Stimulated activated naive CD8-positive, alpha-beta T cell treated with anti-CD3 and anti-CD28 coated beads, Interleukin-15, Interleukin-2, amounts not matched to agents 100 ng/mL and 50 ng/mL, for 24 hours (primary cell): ENCODE results near the gene ZSWIM6.

Experiments used
- H3K27ac Mint-ChIP-seq: one replicate; pipeline ENCODE4 v1.8.0; 2021; ENCODE audit warnings: mild to moderate bottlenecking, mixed read lengths
- H3K27me3 Mint-ChIP-seq: one replicate; pipeline ENCODE4 v1.8.0; 2021; ENCODE audit warnings: mixed read lengths
- H3K36me3 Mint-ChIP-seq: one replicate; pipeline ENCODE4 v1.8.0; 2021; ENCODE audit warnings: low read depth, mixed read lengths
- H3K4me1 Mint-ChIP-seq: one replicate; pipeline ENCODE4 v1.8.0; 2021; ENCODE audit warnings: low read depth, mixed read lengths
- H3K4me3 Mint-ChIP-seq: one replicate; pipeline ENCODE4 v1.8.0; 2021; ENCODE audit warnings: mild to moderate bottlenecking, mixed read lengths
- H3K9me3 Mint-ChIP-seq: one replicate; pipeline ENCODE4 v1.8.0; 2021; ENCODE audit warnings: mixed read lengths

ZSWIM6 gene

DNA sequence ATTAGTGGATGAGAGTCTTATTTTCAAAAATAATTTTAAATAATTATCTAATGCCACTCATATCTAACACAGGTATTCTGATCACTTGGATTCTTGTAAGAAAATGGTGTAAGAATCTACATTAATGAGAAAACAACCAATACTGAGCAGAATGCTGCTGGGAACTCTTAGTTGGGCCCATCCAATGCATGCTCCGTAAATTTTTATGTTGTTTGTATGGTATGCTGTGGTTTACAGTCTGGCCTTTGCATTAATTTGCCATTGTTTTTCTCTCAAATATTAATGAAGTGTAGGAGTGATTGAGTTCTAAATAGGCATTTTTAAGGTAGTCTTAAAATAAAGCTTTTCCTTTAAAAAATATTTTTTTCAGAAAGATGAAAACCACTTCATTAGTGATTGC lies 133.4 kb downstream of the ZSWIM6 start:
- no peaks in the 10 kb centered on the region for H3K4me1 Mint-ChIP-seq
- H3K4me3 Mint-ChIP-seq = no peak overlapping the region
- no peaks in the 10 kb centered on the region for H3K27me3 Mint-ChIP-seq

DNA sequence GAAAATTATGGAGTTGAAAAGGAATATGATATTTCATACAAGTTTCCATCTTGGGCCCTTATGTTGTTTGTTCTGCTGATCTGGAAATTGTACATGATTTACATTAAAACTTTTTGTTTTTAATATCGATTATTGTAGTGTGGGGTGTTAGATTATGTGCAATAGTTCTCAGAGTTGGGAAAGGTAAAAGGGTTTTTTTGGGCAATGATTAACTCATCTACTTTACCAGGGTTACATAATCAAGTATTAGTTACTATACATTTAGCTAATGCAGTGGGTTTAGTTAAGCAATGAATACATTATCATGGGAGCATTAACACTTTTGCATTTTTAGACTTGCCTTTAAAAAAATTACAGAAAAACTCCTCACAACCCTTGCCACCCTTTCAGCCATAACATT lies 134.0 kb downstream of the ZSWIM6 start:
- Mint-ChIP-seq H3K27me3 (no peaks in the 10 kb centered on the region), H3K27ac (no peak overlapping the region)

More for the DNA sequence above, 133.4 kb downstream of the ZSWIM6 start:
- Mint-ChIP-seq H3K9me3 (peaks cover 5% of the 10 kb centered on the region), H3K36me3 (peaks cover 4% of the 10 kb centered on the region), H3K27ac (no peak overlapping the region)

DNA sequence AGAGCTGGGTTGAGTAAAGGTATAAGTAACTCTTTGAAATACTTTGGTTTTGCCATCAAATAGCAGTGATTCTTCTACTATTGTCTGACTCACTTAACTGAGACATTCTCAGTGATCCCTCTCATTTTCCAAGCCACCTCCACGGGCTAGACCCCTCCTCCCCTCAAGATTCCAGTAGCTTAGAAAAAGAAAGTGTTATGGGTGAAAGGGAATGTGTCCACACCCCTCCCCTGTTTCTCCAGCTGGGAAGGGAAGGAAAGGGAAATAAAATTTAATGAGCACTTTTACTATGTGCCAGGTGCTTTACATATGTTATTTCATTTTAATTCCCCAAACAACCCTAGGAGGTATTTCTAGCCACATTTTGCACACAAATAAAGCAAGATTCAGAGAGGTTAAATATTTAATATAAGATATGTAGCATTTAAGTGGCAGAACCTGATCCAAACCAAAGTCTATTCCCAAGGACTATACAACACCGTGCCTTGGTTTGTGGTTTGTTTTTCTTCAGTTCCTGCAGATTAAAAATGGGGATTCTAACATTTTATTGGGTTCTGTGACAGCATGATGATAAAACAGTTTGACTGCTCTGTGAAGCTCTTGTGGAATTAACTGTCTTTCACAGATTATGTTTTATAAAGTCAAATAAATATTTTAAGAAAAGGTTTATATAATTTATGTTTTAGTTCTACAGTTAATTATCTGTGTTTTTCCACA lies 135.9 kb downstream of the ZSWIM6 start:
- H3K36me3 Mint-ChIP-seq = peaks cover 4% of the 10 kb centered on the region
- H3K9me3 Mint-ChIP-seq = peaks cover 5% of the 10 kb centered on the region
- peaks cover 18% of the 10 kb centered on the region for H3K4me1 Mint-ChIP-seq
- H3K27ac Mint-ChIP-seq = no peak overlapping the region
- no peak overlapping the region for H3K4me3 Mint-ChIP-seq
- H3K27me3 Mint-ChIP-seq = no peaks in the 10 kb centered on the region

More for the DNA sequence above, 134.0 kb downstream of the ZSWIM6 start:
- Mint-ChIP-seq H3K4me3 (no peak overlapping the region), H3K36me3 (peaks cover 4% of the 10 kb centered on the region), H3K9me3 (peaks cover 5% of the 10 kb centered on the region), H3K4me1 (peaks cover 3% of the 10 kb centered on the region)

DNA sequence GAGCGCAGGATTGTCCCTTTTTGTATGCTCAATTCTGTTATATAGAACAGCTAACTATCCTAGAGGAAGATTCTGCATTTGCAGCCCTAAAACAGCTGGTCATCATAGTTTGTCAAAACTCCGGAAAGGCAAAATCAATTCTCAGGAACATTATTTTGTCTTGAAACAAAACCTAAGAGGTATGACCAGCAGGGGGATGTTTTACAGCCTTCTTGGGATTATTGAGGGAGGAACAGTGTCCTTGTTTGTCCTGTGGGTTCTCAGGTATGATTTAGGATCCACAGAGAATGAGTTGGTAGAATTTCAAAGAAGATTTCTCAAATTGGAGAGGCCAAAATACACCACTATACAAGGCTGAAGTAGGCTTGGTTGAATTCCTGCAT lies 136.4 kb downstream of the ZSWIM6 start:
- Mint-ChIP-seq H3K27me3 (no peaks in the 10 kb centered on the region), H3K9me3 (peaks cover 5% of the 10 kb centered on the region), H3K27ac (no peak overlapping the region), H3K4me3 (no peak overlapping the region), H3K36me3 (peaks cover 4% of the 10 kb centered on the region), H3K4me1 (peaks cover 18% of the 10 kb centered on the region)

DNA sequence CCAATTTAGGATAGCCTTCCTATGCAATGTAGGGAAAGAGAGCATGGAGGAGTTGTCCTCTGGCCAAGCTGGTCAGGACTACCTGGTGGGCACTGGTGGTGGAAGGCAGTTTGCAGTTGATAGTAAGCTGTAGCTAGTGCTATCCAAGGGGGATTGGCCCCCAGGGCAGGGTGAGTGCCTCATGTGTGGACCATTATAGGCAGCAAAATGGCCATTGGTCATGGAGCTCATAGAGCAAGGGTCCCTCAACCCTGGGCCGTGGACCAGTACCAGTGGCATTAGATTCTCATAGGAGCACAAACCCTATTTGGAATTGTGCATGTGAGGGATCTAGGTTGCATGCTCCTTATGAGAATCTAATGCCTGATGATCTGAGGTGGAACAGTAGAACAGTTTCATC lies 139.3 kb downstream of the ZSWIM6 start:
- H3K9me3 Mint-ChIP-seq = peaks cover 5% of the 10 kb centered on the region
- no peak overlapping the region for H3K27ac Mint-ChIP-seq
- peaks cover 15% of the 10 kb centered on the region for H3K36me3 Mint-ChIP-seq
- no peak overlapping the region for H3K4me3 Mint-ChIP-seq
- H3K27me3 Mint-ChIP-seq = no peaks in the 10 kb centered on the region
- H3K4me1 Mint-ChIP-seq = peaks cover 21% of the 10 kb centered on the region

DNA sequence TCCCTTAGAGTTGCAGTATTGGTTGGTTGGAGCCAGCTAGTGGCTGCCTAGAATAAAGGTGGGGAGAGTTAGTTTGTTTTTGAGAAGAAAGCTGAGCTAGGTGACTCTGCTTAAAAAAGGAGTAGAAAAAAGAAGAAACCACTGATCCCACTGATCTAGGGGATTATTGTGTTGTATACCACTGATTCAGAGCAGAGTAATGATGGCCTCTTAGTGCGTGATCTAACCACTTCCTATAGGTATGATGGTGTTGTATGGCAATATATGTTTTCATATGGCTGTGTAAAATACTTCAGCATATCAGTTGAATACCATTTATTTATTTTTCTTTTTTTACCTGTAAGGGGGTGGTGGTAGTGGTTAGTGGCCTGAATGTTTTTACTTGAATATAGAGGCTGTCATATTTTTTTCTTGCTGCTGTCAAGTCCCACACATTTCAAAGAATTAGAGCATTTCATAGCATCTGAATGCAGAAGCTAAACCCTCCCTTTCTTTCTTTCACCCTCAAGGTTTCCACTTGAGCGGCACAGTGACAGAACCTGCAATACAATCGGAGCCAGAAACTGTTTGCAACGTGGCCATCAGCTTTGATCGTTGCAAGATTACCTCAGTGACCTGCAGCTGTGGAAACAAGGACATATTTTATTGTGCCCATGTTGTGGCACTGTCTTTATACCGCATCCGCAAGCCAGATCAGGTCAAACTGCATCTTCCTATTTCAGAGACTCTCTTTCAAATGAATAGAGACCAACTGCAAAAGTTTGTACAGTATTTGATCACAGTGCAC lies 140.3 kb downstream of the ZSWIM6 start:
- peaks cover 5% of the 10 kb centered on the region for H3K9me3 Mint-ChIP-seq

DNA sequence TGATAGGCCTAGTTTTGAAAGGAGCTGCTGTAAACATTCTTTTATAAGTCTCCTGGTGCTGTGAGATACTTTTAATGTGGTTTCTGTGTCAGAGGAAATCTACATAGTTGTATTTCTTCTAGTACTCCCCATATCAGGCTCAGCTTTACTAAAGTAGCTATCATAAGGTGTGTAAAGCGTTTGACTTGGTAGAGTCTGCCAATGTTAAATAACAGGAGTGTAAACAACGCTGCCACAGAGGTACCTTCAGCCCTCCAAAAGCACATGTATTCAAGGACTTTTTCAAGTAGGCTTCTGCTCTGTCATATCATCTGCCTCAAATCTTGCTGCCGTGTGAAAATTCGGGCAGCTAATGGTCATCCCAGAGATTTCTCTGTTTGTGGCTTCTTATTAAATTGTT lies 142.7 kb downstream of the ZSWIM6 start:
- Mint-ChIP-seq H3K4me3 (no peak overlapping the region), H3K36me3 (peaks cover 32% of the 10 kb centered on the region), H3K27me3 (no peaks in the 10 kb centered on the region), H3K27ac (no peak overlapping the region), H3K9me3 (peaks cover 5% of the 10 kb centered on the region), H3K4me1 (peaks cover 21% of the 10 kb centered on the region)

More for the DNA sequence above, 140.3 kb downstream of the ZSWIM6 start:
- no peaks in the 10 kb centered on the region for H3K27me3 Mint-ChIP-seq
- H3K36me3 Mint-ChIP-seq = peaks cover 22% of the 10 kb centered on the region
- H3K4me3 Mint-ChIP-seq = no peak overlapping the region
- peaks cover 21% of the 10 kb centered on the region for H3K4me1 Mint-ChIP-seq
- H3K27ac Mint-ChIP-seq = no peak overlapping the region

DNA sequence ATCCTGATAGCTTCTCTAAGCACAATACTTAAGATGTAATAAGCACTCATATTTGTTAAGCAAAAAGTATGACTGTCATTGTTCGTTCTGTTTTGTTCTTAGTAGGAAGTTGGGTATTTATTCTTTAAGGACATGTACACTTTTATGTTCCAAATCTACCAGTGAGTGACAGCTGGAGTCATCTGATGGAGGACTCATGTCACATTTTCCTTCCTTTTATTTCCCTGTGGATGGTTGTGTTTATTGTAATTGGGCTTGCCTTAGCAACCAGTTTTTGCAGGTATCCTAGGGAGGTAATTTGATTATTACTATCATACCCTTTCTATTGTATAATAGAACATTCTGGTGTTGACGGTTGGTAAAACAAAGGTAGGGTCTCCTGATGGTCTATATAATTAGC lies 145.7 kb downstream of the ZSWIM6 start:
- Mint-ChIP-seq H3K27me3 (no peaks in the 10 kb centered on the region), H3K27ac (no peak overlapping the region), H3K4me3 (no peak overlapping the region), H3K4me1 (peaks cover 3% of the 10 kb centered on the region), H3K9me3 (no peaks in the 10 kb centered on the region), H3K36me3 (peaks cover 28% of the 10 kb centered on the region)

DNA sequence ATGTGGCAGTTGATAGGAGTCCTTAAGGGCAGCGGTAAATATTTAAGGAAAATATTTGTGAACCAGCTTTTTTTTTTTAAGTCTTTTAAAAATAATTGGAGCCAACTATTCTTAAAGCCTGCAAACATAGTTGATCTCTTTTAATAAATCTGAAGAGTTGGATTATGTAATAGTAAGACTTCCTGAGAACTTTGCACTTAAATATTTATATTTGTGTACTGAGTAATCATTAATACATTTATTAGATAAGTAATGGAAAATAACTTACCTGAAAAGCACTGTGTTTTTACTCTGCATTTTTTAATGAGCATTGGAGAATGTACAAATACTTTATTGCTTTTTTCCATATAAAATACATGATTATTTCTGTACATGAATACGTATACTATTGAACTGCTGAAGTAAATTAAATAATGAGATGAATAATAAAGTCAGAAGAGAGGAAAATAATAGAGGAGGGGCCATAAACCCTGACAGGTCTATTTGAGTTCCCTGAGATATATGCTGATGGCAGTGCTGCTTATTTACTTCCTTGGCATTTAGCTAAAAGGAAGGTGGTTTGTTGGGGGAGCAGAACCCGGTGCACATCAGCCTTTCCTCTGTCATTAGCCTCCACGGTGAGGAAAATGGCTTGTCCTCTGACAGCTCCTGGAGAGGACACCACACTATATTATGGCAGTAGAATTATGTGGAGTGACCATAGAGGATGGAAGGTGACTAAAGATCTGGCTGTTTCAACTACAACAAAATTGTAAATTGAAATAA lies 148.0 kb downstream of the ZSWIM6 start:
- no peaks in the 10 kb centered on the region for H3K27me3 Mint-ChIP-seq
- H3K4me3 Mint-ChIP-seq = no peak overlapping the region
- H3K4me1 Mint-ChIP-seq = peaks cover 2% of the 10 kb centered on the region
- H3K36me3 Mint-ChIP-seq = peaks cover 32% of the 10 kb centered on the region
- H3K9me3 Mint-ChIP-seq = no peaks in the 10 kb centered on the region
- H3K27ac Mint-ChIP-seq = no peak overlapping the region

DNA sequence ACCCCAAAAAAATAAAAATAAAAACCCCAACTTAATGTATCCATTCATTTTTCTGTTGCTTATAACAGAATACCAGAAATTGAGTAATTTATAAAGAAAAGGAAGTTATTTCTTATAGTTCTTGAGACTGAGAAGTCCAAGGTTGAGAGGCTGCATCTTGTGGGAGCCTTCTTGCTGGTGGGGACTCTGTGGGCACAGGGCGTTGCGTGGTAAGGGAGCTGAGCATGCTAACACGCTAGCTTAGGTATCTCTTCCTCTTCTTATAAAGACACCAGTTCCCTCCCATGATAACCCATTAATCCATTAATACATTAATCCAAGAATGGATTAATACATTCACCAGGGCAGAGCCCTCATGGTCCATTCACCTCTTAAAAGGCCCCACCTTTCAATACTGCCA lies 150.9 kb downstream of the ZSWIM6 start:
- H3K4me1 Mint-ChIP-seq = no peaks in the 10 kb centered on the region
- H3K4me3 Mint-ChIP-seq = no peak overlapping the region
- H3K36me3 Mint-ChIP-seq = peaks cover 26% of the 10 kb centered on the region

DNA sequence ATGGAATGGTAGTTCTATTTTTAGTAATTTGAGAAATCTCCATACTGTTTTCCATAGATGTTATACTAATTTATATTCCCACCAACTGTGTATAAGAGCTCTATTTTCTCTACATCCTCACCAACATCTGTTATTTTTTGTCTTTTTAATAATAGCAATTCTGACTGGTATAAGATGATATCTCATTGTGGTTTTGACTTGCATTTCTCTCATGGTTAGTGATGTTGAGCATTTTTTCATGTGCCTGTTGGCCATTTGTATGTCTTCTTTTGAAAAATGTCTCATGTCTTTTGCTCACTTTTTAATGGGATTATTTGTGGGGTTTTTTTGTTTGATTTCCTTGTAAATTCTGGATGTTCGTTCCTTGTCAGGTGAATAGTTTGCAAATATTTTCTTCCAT lies 154.4 kb downstream of the ZSWIM6 start:
- no peaks in the 10 kb centered on the region for H3K4me1 Mint-ChIP-seq
- peaks cover 14% of the 10 kb centered on the region for H3K9me3 Mint-ChIP-seq
- peaks cover 33% of the 10 kb centered on the region for H3K36me3 Mint-ChIP-seq
- no peak overlapping the region for H3K27ac Mint-ChIP-seq
- no peaks in the 10 kb centered on the region for H3K27me3 Mint-ChIP-seq
- no peak overlapping the region for H3K4me3 Mint-ChIP-seq

More for the DNA sequence above, 150.9 kb downstream of the ZSWIM6 start:
- Mint-ChIP-seq H3K27ac (no peak overlapping the region), H3K9me3 (peaks cover 4% of the 10 kb centered on the region), H3K27me3 (no peaks in the 10 kb centered on the region)

DNA sequence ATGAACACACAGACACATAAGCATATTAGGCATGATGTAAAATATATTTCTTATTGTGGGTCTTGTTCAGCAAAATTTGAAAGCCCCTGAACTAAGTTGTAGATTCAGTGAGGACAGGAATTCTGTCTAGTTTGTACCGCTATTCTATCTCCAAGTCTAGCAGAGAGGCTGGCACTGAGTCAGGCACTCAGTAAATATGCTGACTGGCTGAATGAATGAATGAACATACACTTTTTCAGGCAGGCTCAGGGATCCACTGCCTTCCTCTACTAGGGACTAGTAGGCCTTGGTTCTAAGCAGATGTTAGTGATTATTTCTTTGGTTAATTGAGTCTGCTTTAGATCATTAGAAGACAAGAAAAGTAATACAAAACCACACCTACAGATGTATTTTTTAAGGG lies 157.5 kb downstream of the ZSWIM6 start:
- H3K36me3 Mint-ChIP-seq = peaks cover 32% of the 10 kb centered on the region

DNA sequence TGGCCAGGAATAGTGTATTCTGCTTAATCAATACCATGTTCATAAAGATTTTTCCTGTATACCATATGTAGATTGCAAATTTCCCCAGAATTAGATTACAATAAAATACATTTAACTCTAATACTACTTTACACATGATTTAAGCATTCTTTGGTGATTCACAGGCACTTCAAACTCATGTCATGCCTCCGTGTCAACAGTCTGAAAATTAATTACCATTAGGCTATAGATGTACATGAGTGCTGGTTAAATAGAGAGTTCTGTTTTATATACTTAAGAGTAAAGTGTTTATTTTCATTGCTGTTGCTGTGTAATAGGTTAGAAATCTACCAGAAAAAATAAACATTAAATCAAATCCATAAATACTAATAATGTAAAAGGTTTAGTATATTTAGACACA lies 159.8 kb downstream of the ZSWIM6 start:
- peaks cover 10% of the 10 kb centered on the region for H3K9me3 Mint-ChIP-seq
- H3K4me3 Mint-ChIP-seq = no peak overlapping the region
- H3K4me1 Mint-ChIP-seq = no peaks in the 10 kb centered on the region
- peaks cover 32% of the 10 kb centered on the region for H3K36me3 Mint-ChIP-seq
- no peaks in the 10 kb centered on the region for H3K27me3 Mint-ChIP-seq
- no peak overlapping the region for H3K27ac Mint-ChIP-seq

More for the DNA sequence above, 157.5 kb downstream of the ZSWIM6 start:
- no peak overlapping the region for H3K4me3 Mint-ChIP-seq
- no peaks in the 10 kb centered on the region for H3K27me3 Mint-ChIP-seq
- no peaks in the 10 kb centered on the region for H3K4me1 Mint-ChIP-seq
- H3K27ac Mint-ChIP-seq = no peak overlapping the region
- peaks cover 14% of the 10 kb centered on the region for H3K9me3 Mint-ChIP-seq

DNA sequence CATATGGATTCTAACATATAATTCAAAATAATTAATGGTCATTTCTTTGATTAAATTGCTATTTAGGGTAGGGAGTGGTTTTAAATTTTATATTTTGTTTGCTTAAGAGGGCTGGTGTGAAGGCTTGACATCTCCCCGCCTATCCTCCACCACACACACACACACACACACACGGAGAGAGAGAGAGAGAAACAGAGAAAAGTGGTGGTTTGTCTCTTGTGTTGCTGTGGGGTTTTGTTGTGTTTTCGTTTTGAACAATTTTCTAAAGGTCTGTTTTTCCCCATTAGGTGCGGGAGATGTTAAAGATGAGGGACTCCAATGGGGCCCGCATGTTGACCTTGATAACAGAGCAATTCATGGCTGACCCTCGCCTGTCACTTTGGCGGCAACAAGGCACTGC lies 161.9 kb downstream of the ZSWIM6 start:
- Mint-ChIP-seq H3K4me1 (no peaks in the 10 kb centered on the region), H3K4me3 (no peak overlapping the region), H3K9me3 (peaks cover 2% of the 10 kb centered on the region), H3K36me3 (peaks cover 18% of the 10 kb centered on the region), H3K27ac (no peak overlapping the region), H3K27me3 (no peaks in the 10 kb centered on the region)

DNA sequence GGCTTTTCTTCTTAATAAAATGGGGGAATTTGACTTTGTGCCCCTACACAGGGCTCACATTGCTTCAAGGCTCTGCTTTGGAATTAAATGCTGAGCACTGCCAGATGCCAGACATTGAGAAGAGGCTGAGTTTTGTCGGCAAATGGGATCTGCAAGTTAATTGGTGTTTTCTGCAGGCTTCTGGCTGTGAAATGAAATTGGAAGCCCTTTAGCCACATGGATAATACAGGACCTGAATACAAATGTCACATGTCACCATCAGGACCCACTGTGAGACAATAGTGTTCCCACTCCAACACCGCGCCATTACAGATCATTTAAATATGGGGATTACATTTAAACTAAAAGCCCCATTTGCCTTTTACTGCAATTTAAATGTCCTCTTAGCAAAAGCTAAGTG lies 164.4 kb downstream of the ZSWIM6 start:
- no peak overlapping the region for H3K27ac Mint-ChIP-seq
- no peak overlapping the region for H3K4me3 Mint-ChIP-seq
- no peaks in the 10 kb centered on the region for H3K27me3 Mint-ChIP-seq
- no peaks in the 10 kb centered on the region for H3K4me1 Mint-ChIP-seq
- no peaks in the 10 kb centered on the region for H3K9me3 Mint-ChIP-seq
- H3K36me3 Mint-ChIP-seq = peaks cover 24% of the 10 kb centered on the region
